GM19240 (cell line): ENCODE measurements around the gene WDFY4.

Experiments
- DNase-seq: peaks from one replicate; pipeline ENCODE4 v3.0.0; 2011; ENCODE audit warnings: low spot score; ENCODE audit not compliant: insufficient read length

Gene WDFY4

GRCh38 chr10:48937796-48938195, 253.1 kb downstream of the WDFY4 start:
- no peak for DNase-seq

DNA sequence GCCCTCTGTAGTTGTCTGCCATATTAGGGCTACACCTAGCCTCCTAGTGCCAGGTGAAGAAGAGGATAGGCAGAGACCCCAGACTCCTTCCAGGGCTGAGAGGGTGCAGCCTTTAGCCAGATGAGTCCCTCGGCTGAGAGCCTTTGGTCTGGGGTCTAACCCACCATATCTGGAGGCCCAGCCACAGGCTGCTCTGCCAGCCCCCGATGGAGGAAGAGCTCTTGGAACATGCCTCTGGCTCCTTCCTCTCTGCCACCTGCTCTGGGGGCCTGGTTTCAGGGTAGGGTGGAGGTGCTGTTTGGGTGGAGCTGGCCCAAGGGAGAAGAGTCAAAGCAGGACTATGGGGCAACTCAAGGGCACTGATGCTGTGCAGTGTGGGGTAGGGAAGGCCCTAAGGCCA, 253.6 kb downstream of the WDFY4 start:
- DNase-seq, result no peak

DNA sequence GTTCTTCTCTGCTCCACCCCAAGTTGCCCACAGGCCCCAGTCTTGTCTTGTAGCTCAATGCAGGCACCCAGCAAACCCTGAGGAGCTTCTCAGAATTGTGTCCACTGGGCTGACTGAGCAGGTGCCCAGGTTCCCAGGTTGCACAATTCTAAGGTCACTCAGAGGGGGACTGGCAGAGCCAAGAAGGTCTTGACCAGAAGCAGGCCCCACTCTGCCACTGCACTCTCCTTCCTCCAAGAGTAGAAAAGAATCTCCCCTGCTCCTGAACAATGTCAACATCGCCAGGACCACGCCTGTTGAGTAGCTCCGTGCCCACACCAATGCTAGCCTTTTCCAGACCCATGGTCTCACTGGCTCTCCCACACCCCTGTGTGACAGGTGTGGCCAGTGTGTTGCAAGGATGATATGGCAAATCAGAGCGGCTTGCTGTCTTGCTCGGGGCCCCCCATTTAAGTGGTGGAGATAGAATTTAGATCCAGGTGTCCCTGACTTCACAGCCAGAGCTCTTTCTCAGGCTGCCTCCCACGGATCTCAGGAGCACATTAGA, 254.4 kb downstream of the WDFY4 start:
- DNase-seq, result no peak

DNA sequence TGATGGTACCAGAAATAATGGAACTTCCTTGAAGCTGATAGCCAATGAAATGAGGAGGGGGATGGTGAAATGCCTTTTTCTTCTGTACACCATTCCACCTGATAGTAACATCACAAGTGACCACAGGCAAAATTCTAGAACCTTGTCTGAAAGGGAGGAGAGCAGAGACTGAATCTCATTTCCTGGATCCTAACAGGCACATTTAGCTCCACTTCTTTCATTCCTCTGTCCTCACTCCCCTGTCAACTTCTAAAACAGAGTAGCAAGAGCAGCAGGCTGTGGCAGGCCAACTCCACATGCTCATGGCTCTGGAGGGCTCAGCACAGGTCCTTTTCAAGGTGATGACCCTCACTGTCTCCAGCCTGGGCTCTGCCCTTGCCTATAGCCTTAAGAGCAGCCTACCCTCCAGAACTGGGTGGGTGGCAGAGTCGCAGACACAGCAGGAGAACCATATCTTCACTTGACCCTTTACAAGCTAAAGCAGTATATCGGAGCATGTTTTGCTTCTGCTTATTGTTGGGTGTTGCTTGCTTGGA, 255.2 kb downstream of the WDFY4 start, which contains the start of gene LRRC18:
Gene LRRC18, minus strand, starts transcription at position 51 of the 536 bp plus-strand sequence. CDS start 25,685 bp downstream, outside the sequence.
- DNase-seq, result no peak

- no peak for DNase-seq
These were observed 255.7 kb downstream of the WDFY4 start for GRCh38 chr10:48940372-48940771.

- no peak for DNase-seq
These were observed 256.3 kb downstream of the WDFY4 start for GRCh38 chr10:48940958-48941357.

GRCh38 chr10:48941427-48942075, 256.9 kb downstream of the WDFY4 start:
- no peak for DNase-seq

DNA sequence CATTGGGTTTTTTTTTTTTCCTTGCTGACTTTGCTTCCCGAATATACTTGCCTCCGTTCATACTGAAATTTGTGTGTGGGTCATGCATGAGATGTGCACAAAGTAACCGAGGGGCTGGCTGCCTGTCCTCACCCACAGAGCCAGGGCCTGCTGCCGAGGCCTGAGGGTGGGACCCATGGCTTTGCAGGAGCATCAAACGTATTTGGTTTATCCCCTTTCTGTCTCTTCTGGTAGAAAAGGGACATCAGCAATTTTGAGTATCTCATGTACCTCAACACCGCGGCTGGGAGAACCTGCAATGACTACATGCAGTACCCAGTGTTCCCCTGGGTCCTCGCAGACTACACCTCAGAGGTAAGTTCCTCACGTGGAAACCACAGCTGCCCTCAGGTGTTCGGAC, 258.4 kb downstream of the WDFY4 start:
- DNase-seq, result no peak

GRCh38 chr10:48944171-48944570, 259.5 kb downstream of the WDFY4 start:
- DNase-seq, result no peak

DNA sequence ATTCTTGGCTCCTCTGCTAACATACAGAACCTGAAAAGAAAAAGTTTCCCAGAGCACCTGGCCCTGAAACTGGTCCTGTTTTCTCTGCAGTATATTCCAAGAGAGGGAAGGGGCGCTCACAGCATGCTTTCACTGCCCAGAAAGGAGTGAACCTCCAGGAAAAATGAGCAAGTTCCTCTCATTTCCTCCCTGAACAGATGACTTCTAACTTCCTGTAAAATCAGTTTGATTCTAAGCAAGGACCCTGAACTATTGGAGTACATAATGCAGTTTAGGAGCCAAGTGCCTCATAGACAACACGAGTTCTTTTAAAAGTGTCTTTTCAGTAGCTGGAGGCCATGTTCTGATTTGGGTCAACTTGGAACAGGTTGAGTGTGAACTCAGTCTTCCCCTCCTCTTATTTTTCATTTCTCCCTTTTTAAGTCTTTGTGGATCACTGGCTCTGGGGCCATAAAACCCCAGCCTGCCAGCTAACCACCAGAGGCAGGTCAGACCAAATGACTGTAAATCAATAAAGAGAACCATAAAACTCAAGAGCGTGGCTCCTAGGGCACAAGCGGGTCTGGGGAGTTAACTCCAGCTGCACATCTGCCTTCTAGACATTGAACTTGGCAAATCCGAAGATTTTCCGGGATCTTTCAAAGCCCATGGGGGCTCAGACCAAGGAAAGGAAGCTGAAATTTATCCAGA, 260.9 kb downstream of the WDFY4 start:
- DNase-seq, result no peak

DNA sequence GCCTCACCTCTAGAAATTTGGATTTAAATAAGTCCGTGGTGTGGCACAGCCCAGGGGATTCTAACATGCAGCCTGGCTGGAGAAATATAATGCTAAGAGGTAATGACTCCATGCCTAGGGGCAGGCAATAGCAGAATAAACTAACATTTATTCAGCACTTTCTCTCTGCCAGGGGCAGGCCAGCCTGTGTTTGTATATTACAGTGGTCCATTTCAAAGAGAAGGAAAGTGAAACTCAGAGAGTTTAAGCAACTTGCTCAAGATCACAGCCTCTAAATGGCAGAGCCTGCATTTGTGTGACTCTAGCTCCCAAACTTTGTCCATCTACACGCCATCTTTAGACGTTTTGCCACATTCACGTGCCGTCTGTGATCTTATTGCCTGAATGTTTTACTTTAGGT, 261.7 kb downstream of the WDFY4 start:
- no peak for DNase-seq

- DNase-seq, result no peak
These were observed 262.3 kb downstream of the WDFY4 start for GRCh38 chr10:48946891-48947500.

DNA sequence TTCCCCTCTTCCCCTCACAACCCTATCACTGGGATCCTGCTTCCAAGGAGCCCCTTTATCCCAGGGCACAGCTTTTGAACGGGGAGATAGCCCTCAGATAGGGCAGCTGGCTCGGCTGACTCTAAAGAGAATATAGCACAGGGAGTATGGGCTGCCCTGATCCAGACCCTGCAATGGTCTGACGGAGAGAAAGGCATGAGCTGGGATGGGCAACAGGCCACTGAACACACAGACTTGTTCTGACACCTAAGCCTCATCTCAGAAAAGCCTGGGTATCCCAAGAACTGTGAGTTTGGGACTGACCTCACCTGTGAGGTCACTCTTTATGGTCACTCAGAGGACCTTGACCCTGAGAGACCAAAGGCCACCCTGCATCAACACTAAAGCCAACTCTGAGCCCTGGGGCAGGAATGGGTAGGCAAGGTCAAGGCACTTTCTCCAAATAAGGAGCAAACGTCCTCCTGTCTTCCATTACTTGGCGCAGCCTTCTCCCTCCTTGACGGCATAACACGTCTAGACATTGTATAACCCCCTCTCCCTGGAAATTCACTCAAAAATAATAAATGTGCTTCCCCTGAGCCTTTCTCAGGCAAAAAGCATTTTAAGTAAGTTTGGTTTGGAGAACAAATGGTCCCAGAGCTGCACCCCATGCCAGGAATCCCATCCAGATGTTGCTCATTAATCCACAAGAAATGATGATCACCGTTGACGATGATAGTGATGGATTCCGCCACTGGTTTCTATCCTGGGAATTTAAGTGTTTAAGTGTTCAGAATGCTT, 263.2 kb downstream of the WDFY4 start:
- no peak for DNase-seq

GRCh38 chr10:48948470-48949037, 263.9 kb downstream of the WDFY4 start:
- no peak for DNase-seq

GRCh38 chr10:48951707-48952106, 267.0 kb downstream of the WDFY4 start:
- no peak for DNase-seq

DNA sequence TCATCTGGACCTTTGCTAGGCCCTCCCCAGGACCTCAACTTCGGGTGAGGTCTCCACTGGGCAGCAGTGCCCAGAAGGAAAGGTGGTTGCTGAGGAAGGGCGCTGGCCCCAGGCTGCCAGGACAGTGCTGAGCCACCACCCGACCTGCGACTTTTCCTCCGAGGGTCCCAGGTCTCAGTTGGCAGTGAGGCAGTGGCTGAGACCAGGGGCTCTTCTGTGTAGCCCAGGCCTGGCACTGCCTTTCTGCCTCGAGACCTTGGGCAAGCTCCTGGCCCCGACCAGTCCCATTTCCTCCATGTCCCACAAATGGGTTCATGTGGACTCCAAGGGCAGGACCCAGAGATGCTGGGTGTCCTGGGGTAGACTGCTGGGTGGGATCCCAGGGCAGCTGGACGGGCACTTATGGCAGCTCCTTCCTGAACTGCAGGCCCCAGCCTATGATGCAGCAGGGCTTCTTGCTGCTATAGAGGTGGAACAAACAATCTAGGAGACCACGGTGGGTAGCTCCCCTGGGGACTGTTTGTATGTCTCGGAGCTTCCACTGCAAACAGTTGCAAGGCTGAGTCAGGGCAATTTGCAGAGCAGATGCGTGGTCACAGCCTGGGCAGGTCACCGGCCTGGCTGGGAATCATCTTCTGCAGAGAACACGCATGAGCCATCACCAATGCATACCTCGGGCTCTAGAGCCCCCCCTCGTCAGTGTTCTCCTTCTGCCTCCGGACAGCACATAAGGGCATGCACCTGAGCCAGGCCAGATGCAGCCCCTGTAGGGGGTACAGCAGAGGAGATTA, 272.9 kb downstream of the WDFY4 start:
- DNase-seq, result no peak

DNA sequence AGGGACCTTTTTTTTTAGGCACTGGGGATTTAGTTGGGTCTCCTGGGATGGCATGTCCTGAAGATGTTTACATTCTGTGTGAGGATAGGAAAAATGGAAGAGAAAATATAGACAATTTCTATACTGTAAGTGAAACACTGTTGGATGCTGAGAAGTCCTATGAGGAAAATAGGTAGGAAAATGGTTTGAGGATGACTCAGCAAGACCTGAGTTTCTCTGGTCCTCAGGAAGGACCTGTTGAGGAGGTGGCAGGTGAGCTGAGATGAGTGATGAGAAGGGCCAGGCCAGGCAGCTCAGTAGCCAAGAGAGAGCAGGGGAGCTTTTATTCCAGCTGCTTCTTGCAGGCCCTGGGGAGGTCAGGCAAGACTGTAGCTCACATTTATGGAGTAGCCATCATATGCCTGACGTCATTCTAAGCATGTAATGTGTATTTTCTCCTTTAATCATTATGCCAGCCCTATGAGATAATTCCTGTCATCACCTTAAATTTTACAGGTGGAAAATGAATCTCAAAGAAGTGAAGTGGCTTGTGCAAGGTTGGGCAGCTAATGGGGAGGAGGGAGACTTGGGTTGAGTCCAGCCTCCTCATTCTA, 274.0 kb downstream of the WDFY4 start:
- DNase-seq, result no peak

- DNase-seq, result no peak
These were observed 279.4 kb downstream of the WDFY4 start for GRCh38 chr10:48964038-48964437.

DNA sequence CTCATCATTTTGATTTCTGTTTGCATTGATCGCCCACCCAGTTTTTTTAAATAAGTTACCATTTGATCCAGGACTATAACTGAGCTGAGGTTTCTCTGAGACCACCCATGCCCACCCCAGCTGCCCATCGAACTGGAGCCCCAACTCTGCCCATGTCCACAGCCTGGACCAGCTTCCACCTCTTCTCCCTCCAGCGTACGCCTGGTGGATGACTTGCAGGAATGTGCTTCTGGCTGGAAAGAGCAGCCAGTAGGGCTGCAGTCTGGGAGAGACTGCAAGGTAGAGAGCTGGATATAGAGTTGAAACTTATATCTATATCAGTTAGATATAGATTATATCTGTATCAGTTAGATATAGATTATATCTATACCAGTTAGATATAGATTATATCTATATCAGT, 280.8 kb downstream of the WDFY4 start:
- no peak for DNase-seq

- no peak for DNase-seq
These were observed 283.4 kb downstream of the WDFY4 start for GRCh38 chr10:48968036-48968435.
